ENCODE data around the gene PTCHD4.

The PTCHD4 gene

GRCh38 chr6:48071833-48072232, 39.2 kb downstream of the PTCHD4 start:
- no peak overlapping the region for H3K27ac ChIP-seq (ENCODE audit: low read depth, low read length)
- H3K9me2 ChIP-seq (replicated peaks; ENCODE audit: insufficient read depth, low read length) = no peaks in the 10 kb centered on the region
- H2AFZ ChIP-seq (ENCODE audit: low read depth, low read length, severe bottlenecking) = no peak overlapping the region
- H4K20me1 ChIP-seq (ENCODE audit: low read depth, low read length) = no peaks in the 10 kb centered on the region
- no peak overlapping the region for H3K4me2 ChIP-seq (ENCODE audit: low read depth, low read length, poor library complexity, severe bottlenecking)
- no peak overlapping the region for H3K9ac ChIP-seq (ENCODE audit: low read length)
- H3K9me3 ChIP-seq (ENCODE audit: insufficient read depth, low read length) = no peaks in the 10 kb centered on the region
- H3K27me3 ChIP-seq (ENCODE audit: low read length) = no peaks in the 10 kb centered on the region
- no peaks in the 10 kb centered on the region for H3K36me3 ChIP-seq (ENCODE audit: low read length)
- H3F3A ChIP-seq (ENCODE audit: insufficient read depth) = no peaks in the 10 kb centered on the region
- no peak for TF ChIP-seq EZH2phosphoT487 (conservative IDR thresholded peaks at IDR 0.05; ENCODE audit: low read length)
- no peak for TF ChIP-seq CTCF (IDR thresholded peaks at IDR 0.05; ENCODE audit: insufficient read depth, low read length, poor library complexity, severe bottlenecking)
- H3K4me3 ChIP-seq (ENCODE audit: insufficient read depth, low read length, poor library complexity, severe bottlenecking) = no peak overlapping the region
- H3K79me2 ChIP-seq (ENCODE audit: insufficient read depth, low read length) = no peaks in the 10 kb centered on the region

- no peak overlapping the region for H3K9ac ChIP-seq (ENCODE audit: low read length)
- no peaks in the 10 kb centered on the region for H3K9me3 ChIP-seq (ENCODE audit: insufficient read depth, low read length)
- H3K4me2 ChIP-seq (ENCODE audit: low read depth, low read length, poor library complexity, severe bottlenecking) = no peak overlapping the region
- no peaks in the 10 kb centered on the region for H3K36me3 ChIP-seq (ENCODE audit: low read length)
- no peaks in the 10 kb centered on the region for H3K27me3 ChIP-seq (ENCODE audit: low read length)
- no peak overlapping the region for H3K4me3 ChIP-seq (ENCODE audit: insufficient read depth, low read length, poor library complexity, severe bottlenecking)
- no peak overlapping the region for H2AFZ ChIP-seq (ENCODE audit: low read depth, low read length, severe bottlenecking)
- H3K27ac ChIP-seq (ENCODE audit: low read depth, low read length) = no peak overlapping the region
- no peaks in the 10 kb centered on the region for H4K20me1 ChIP-seq (ENCODE audit: low read depth, low read length)
- H3K79me2 ChIP-seq (ENCODE audit: insufficient read depth, low read length) = no peaks in the 10 kb centered on the region
- no peaks in the 10 kb centered on the region for H3K9me2 ChIP-seq (replicated peaks; ENCODE audit: insufficient read depth, low read length)
- TF ChIP-seq CTCF (IDR thresholded peaks at IDR 0.05; ENCODE audit: insufficient read depth, low read length, poor library complexity, severe bottlenecking) = no peak
- TF ChIP-seq EZH2phosphoT487 (conservative IDR thresholded peaks at IDR 0.05; ENCODE audit: low read length) = no peak
- no peaks in the 10 kb centered on the region for H3F3A ChIP-seq (ENCODE audit: insufficient read depth)
These were observed 41.7 kb downstream of the PTCHD4 start for GRCh38 chr6:48069280-48069679.

GRCh38 chr6:48068278-48069251, 42.4 kb downstream of the PTCHD4 start:
- Histone ChIP-seq H3K9me2 (replicated peaks; ENCODE audit: insufficient read depth, low read length) (no peaks in the 10 kb centered on the region), H3K9me3 (ENCODE audit: insufficient read depth, low read length) (no peaks in the 10 kb centered on the region), H3K4me2 (ENCODE audit: low read depth, low read length, poor library complexity, severe bottlenecking) (no peak overlapping the region), H3K79me2 (ENCODE audit: insufficient read depth, low read length) (no peaks in the 10 kb centered on the region), H3K27ac (ENCODE audit: low read depth, low read length) (no peak overlapping the region), H3K27me3 (ENCODE audit: low read length) (no peaks in the 10 kb centered on the region), H3K4me3 (ENCODE audit: insufficient read depth, low read length, poor library complexity, severe bottlenecking) (no peak overlapping the region), H3K36me3 (ENCODE audit: low read length) (no peaks in the 10 kb centered on the region), H4K20me1 (ENCODE audit: low read depth, low read length) (no peaks in the 10 kb centered on the region), H2AFZ (ENCODE audit: low read depth, low read length, severe bottlenecking) (no peak overlapping the region), H3F3A (ENCODE audit: insufficient read depth) (no peaks in the 10 kb centered on the region), H3K9ac (ENCODE audit: low read length) (no peak overlapping the region)
- TF ChIP-seq EZH2phosphoT487 (conservative IDR thresholded peaks at IDR 0.05; ENCODE audit: low read length) = no peak
- no peak for TF ChIP-seq CTCF (IDR thresholded peaks at IDR 0.05; ENCODE audit: insufficient read depth, low read length, poor library complexity, severe bottlenecking)
